Ovary (tissue), 9 donors: Measurements from ENCODE around the gene CLDN24. TPM values are rescaled to one million over a fixed set of nuclear protein-coding genes. Genes with fewer than 3 reads are reported as not detected.
"Not testable (repeated sequence)": the region's sequence is repeated elsewhere in the genome, so short reads cannot be mapped to it uniquely, and the experiment has no call there.

Experiments
- DNase-seq, 5 donors: peaks; one replicate each; pipeline ENCODE4 v3.0.0-alpha.2; 2019 to 2020
- H3K27ac ChIP-seq, 2 donors: fragments of 200-600 bp; one replicate each; pipeline versions ENCODE4 v1.5.1 to v1.8.0; 2019 to 2022
- H3K27me3 ChIP-seq: fragments of 200-600 bp; one replicate; pipeline ENCODE4 v1.8.0; 2022
- H3K36me3 ChIP-seq: fragments of 200-600 bp; sonication (generic); one replicate; pipeline ENCODE4 v1.5.1; 2019
- H3K4me1 ChIP-seq: one replicate; pipeline ENCODE4 v1.8.1; 2013; ENCODE audit warnings: mild to moderate bottlenecking, moderate library complexity; ENCODE audit not compliant: insufficient read depth
- H3K4me3 ChIP-seq: fragments of 200-600 bp; sonication (generic); one replicate; pipeline ENCODE4 v1.5.1; 2017
- H3K9me3 ChIP-seq, 2 donors: fragments of 200-600 bp in 1 of 2; sonication (generic) in 1 of 2; one replicate each; pipeline versions ENCODE4 v1.5.1 to v1.8.1; 2013 to 2019; ENCODE audit warnings: mild to moderate bottlenecking in 1 of 2, moderate library complexity in 1 of 2
- EP300 ChIP-seq: sonication (generic); formaldehyde crosslinking; IDR thresholded peaks from one replicate; pipeline ENCODE4 v1.6.1; 2017; ENCODE audit warnings: antibody characterized with exemption
- POLR2A ChIP-seq: fragments of 450-650 bp; IDR thresholded peaks from one replicate; pipeline ENCODE4 v1.6.1; 2017; ENCODE audit warnings: antibody characterized with exemption, mild to moderate bottlenecking, moderate library complexity
- WGBS, 3 donors: extraction: QIAGEN DNeasy Blood & Tissue Kit in 1 of 3; methylation state at CpG; one replicate each; pipeline versions ENCODE4 v1.1.5 to v1.1.7; 2013 to 2017; 5-methylcytosine and 5-hydroxymethylcytosine counted together
- intact Hi-C, 4 donors: fragments of 100-400 bp; cut with DNase I; formaldehyde crosslinking; loops; one replicate each; pipeline versions ENCODE4 v1.11.0 to v1.15.1; 2022 to 2023
- polyA plus RNA-seq, 2 donors: library from polyadenylated mRNA; stranded (reverse); fragments of 200-250 nt in 1 of 2; fragments of 350-450 nt in 1 of 2; fragmentation: Illumina TruSeq in 1 of 2; extraction: RNeasy Lipid Tissue Mini Kit (QIAGEN cat#74804) in 1 of 2; gene quantifications; one replicate each; pipeline ENCODE4 v1.2.3, GENCODE V29; 2013 to 2014
- total RNA-seq, 7 donors: library from RNA; depleted of rRNA in 2 of 7; stranded (reverse); fragments of >200 nt in 2 of 7; fragmentation: NEBNext Ultra II Directional in 3 of 7; extraction: Animal tissue kit (Norgen Biotek cat#: 25700) in 3 of 7; gene quantifications; one replicate each; pipeline versions ENCODE4 v1.1.0 to v1.2.4, GENCODE V29; 2016 to 2023
- TF ChIP-seq, protein P1 (sequence below), 3 donors: fragments of 450-650 bp in 2 of 3; fragments of 200-600 bp in 1 of 3; IDR thresholded peaks; one replicate each; pipeline versions ENCODE4 v1.5.1 to v1.8.0; 2016 to 2022; ENCODE audit warnings: antibody characterized with exemption in 3 of 3, mild to moderate bottlenecking in 1 of 3
- donor health status: DM: no; HTN: no; CAD: no; lungs with moderate emphysema.
- donor health status: DM: no; HTN: no; CAD: no.
- donor health status: Bipolar disorder and iron deficiency.
- donor health status: DM: yes; HTN: yes; CAD: no.
- donor health status: DM: no; HTN: no; CAD: no.
- donor health status: DM: yes; HTN: yes; CAD: no.

Gene CLDN24
- total and polyA plus RNA-seq, 9 donors: not detected

DNA sequence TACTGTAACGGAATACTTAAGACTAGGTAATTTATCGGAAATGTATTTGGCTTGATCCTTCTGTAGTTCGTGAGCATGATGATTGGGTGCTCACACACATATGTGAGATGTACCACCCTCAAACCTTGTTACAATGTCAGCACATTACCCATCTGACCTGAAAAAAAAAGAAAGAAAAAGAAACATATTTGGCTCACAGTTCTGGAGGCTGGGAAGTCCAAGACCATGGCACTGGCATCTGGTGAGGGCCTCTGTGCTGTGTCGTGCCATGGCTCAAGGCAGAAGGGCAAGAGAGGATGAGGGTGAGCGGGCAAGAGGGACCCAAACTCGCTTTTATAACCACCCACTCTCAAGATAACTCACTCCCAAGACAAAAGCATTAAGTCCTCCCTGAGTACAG, 7.0 kb upstream of the CLDN24 start:
- Histone ChIP-seq H3K36me3 (no peaks in the 10 kb centered on the region), H3K27ac (no peak overlapping the region), H3K4me1 (no peaks in the 10 kb centered on the region), H3K4me3 (no peak overlapping the region), H3K9me3 (no peaks in the 10 kb centered on the region), H3K27me3 (no peaks in the 10 kb centered on the region)
- intact Hi-C loops: no loop called here
- no peak for DNase-seq
- 79 to 92% (median 80%) methylated on average over 6 of the region's 6 CpGs for WGBS, 3 donors
- no peak for TF ChIP-seq EP300

DNA sequence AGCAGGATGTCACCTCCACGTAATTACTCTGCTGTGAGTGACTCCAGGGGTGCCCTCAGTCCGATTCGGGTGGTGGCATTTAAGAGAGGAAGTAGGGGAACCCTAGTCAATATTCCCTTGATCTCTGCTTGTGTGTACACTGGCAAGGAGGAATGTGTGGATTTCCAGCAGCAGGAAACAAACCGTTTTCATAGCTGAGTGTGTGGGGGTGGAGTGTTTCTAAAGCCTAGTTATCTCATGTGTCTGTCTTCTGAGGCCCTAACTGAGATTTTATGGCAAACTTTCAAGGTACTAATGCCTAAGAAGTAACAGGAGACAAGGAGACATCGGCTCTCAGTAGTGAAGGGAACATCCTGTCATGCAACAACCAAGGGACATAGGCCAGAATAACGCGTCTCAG, 6.6 kb upstream of the CLDN24 start:
- Histone ChIP-seq H3K27ac (no peak overlapping the region), H3K4me1 (no peaks in the 10 kb centered on the region), H3K27me3 (no peaks in the 10 kb centered on the region), H3K9me3 (no peaks in the 10 kb centered on the region), H3K36me3 (no peaks in the 10 kb centered on the region), H3K4me3 (no peak overlapping the region)
- WGBS, 3 donors: 11 to 21% (median 20%) methylated on average over 7 of the region's 7 CpGs
- intact Hi-C loops: no loop called here
- TF ChIP-seq POLR2A (no peak), EP300 (no peak)
- TF ChIP-seq, protein P1, sequence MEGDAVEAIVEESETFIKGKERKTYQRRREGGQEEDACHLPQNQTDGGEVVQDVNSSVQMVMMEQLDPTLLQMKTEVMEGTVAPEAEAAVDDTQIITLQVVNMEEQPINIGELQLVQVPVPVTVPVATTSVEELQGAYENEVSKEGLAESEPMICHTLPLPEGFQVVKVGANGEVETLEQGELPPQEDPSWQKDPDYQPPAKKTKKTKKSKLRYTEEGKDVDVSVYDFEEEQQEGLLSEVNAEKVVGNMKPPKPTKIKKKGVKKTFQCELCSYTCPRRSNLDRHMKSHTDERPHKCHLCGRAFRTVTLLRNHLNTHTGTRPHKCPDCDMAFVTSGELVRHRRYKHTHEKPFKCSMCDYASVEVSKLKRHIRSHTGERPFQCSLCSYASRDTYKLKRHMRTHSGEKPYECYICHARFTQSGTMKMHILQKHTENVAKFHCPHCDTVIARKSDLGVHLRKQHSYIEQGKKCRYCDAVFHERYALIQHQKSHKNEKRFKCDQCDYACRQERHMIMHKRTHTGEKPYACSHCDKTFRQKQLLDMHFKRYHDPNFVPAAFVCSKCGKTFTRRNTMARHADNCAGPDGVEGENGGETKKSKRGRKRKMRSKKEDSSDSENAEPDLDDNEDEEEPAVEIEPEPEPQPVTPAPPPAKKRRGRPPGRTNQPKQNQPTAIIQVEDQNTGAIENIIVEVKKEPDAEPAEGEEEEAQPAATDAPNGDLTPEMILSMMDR (IDR thresholded peaks at IDR 0.05): no peak
- no peak for DNase-seq

DNA sequence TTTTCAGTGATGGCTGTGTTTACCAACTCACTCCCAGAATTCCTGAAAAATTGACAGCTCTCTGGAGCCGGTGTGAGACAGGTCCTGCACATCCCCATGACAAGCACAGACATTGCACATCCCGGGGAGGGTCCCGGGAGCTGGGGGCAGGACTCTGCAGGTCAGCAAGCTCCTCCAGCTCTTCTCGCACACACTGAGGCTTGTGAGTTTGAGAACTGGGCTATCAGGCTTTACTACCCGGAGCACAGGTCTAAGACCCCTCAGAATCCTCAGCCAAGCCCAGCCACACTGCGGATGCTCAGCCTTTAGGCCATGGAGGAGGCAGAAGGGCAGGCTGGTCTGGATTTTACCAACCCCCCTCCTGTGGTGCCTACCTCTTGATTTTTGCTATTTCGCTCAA, 5.6 kb upstream of the CLDN24 start:
- Histone ChIP-seq H3K4me3 (no peak overlapping the region), H3K27ac (no peak overlapping the region), H3K4me1 (no peaks in the 10 kb centered on the region), H3K27me3 (no peaks in the 10 kb centered on the region), H3K36me3 (no peaks in the 10 kb centered on the region), H3K9me3 (no peaks in the 10 kb centered on the region)
- TF ChIP-seq POLR2A (no peak), EP300 (no peak)
- TF ChIP-seq, protein P1 (IDR thresholded peaks at IDR 0.05): no peak
- intact Hi-C loops: no loop called here
- DNase-seq: no peak
- WGBS, 3 donors: 88 to 91% (median 90%) methylated on average over 7 of the region's 7 CpGs

DNA sequence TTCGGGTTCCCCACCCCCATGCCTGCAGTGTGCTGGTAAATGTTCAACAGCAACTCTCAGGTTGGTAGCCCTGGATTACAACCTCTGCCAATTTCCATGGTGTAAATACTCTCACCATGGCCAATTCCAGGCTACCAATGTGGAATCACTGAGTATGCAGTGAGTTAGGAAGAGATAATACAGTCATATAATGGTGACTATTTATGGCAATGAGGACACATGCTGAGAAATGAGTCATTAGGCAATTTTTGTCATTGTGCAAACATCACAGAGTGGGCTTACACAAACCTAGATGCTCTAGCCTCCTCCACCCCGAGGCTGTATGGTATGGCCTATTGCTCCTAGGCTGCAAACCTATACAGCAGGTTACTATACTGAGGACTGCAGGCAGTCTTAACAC, 4.6 kb upstream of the CLDN24 start:
- TF ChIP-seq EP300: no peak
- no peak for TF ChIP-seq POLR2A
- TF ChIP-seq, protein P1 (IDR thresholded peaks at IDR 0.05): no peak
- DNase-seq: no peak
- Histone ChIP-seq H3K36me3 (no peaks in the 10 kb centered on the region), H3K4me3 (no peak overlapping the region), H3K4me1 (no peaks in the 10 kb centered on the region), H3K27ac (no peak overlapping the region), H3K9me3 (no peaks in the 10 kb centered on the region), H3K27me3 (no peaks in the 10 kb centered on the region)
- WGBS, 3 donors: 82 to 98% (median 87%) methylated on average over 2 of the region's 2 CpGs
- intact Hi-C loops: no loop called here

DNA sequence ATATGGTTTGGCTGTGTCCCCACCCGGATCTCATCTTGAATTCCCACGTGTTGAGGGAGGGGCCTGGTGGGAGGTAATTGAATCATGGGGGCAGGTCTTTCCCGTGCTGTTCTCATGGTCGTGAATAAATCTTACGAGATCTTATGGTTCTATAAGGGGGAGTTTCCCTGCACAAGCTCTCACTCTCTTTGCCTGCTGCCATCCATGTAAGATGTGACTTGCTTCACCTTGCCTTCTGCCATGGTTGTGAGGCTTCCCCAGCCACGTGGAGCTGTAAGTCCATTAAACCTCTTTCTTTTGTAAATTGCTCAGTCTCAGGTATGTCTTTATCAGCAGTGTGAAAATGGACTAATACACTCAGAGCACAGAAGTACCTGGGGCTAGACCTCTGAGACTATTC, 4.2 kb upstream of the CLDN24 start:
- H3K27ac ChIP-seq, DNase-seq, H3K9me3 ChIP-seq, intact Hi-C loops, H3K36me3 ChIP-seq, H3K27me3 ChIP-seq, H3K4me1 ChIP-seq, H3K4me3 ChIP-seq: not testable (repeated sequence)
- WGBS, 3 donors: 88 to 90% (median 89%) methylated on average over 6 of the region's 6 CpGs

DNA sequence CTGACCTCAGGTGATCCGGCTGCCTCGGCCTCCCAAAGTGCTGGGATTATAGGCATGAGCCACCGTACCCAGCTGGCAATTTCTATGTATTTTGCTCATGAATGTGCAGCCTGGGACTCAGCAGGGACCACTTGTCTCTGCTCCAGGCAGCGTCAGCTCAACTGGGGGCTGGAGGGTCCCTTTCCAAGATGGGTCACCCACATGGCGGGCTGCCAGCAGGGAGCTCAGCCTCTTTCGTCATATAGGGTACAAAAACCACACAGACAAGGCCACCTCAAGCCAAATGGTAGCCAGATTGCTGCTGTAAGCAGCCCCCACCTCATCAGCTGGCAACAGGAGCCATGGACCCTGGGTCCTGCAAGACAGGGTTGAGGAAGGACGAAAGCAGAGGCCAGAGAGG, 2.4 kb upstream of the CLDN24 start:
- WGBS, 3 donors: 81 to 92% (median 91%) methylated on average over 7 of the region's 7 CpGs
- intact Hi-C loops: no loop called here
- no peak overlapping the region for H3K4me3 ChIP-seq
- no peaks in the 10 kb centered on the region for H3K36me3 ChIP-seq
- TF ChIP-seq, protein P1 (IDR thresholded peaks at IDR 0.05): no peak
- no peak for TF ChIP-seq EP300
- no peak for TF ChIP-seq POLR2A
- H3K27me3 ChIP-seq: no peaks in the 10 kb centered on the region
- DNase-seq: no peak
- no peaks in the 10 kb centered on the region for H3K9me3 ChIP-seq
- no peak overlapping the region for H3K27ac ChIP-seq
- no peaks in the 10 kb centered on the region for H3K4me1 ChIP-seq

DNA sequence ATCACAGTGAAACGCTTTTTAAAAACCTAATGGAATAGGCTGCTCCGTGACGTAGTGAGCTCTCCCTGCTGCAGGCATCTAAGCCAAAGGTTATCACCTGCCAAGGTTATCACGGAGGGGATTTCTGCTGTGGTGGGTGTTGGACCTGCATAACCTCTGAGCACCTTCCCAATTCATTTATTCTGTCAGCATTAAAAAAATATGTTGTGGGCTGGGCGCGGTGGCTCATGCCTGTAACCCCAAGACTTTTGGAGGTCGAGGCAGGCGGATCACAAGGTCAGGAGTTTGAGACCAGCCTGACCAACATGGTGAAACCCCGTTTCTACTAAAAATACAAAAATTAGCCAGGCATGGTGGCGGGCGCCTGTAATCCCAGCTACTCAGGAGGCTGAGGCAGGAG, 1.8 kb upstream of the CLDN24 start:
- DNase-seq: not testable (repeated sequence)

More for the DNA sequence above, 1.8 kb upstream of the CLDN24 start:
- H3K27me3 ChIP-seq, H3K4me1 ChIP-seq, H3K36me3 ChIP-seq, H3K4me3 ChIP-seq, intact Hi-C loops, H3K9me3 ChIP-seq, H3K27ac ChIP-seq: not testable (repeated sequence)
- WGBS, 3 donors: 88 to 96% (median 92%) methylated on average over 11 of the region's 11 CpGs
